ENCODE measurements around the gene SCGB1C2.

DNA sequence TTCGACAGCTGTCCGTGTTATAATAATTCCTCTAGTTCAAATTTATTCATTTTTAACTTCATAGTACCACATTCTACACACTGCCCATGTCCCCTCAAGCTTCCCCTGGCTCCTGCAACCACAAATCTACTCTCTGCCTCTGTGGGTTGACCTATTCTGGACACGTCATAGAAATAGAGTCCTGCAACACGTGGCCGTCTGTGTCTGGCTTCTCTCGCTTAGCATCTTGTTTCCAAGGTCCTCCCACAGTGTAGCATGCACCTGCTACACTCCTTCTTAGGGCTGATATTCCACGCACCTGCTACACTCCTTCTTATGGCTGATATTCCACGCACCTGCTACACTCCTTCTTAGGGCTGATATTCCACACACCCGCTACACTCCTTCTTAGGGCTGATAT, 16.5 kb downstream of the SCGB1C2 start:
- TF ChIP-seq CTCF (IDR thresholded peaks at IDR 0.05): no peak
- TF ChIP-seq POLR2AphosphoS5 (IDR thresholded peaks at IDR 0.05): no peak
- no peak for TF ChIP-seq POLR2A (IDR thresholded peaks at IDR 0.05)
